NCI-H2171 treated with DMSO at 0.1 percent for 48 hours (cell line): ENCODE results near the gene CDK5RAP1.
"Not testable (repeated sequence)": the region's sequence is repeated elsewhere in the genome, so short reads cannot be mapped to it uniquely, and the experiment has no call there.

ENCODE experiments used
- DNase-seq: peaks from one replicate; lab custom pipeline; 2025; lab: John Stamatoyannopoulos, UW

The CDK5RAP1 gene

DNA sequence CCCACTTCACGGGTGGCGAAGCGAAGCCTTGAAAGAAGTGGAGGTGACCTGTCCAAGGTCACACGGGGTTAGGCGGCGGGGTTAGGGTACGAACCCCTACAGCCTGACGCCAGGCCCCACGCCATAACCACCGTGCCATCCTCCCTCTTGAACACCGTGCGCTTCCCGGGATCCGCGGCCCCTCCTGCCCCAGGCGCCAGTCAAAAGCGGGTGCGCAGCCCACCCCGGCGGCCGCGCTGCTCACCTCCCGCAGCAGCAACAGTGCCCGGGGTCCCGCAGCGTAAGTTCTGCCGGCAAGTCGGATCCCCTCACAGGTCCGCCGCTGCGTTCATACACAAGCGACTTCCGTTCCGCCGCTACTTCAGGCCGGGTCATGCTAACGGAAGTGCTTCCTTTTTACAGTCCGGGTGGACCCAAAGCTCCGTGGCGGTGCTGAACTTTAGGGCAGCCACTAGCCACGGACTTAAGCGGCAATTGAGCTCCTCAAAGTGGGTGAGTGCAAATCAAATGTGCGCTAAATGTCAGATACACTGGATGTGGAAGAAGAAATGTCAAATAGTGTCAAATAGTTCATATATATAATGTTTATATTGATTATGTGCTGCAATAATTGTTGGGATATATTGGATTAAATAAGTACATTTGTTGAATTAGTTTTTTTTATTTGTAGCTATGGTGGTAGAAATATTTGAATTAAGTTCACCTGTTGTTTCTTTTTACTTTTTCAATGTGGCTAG, at the start of gene CDK5RAP1:
CDK5RAP1 (minus strand) TSS at position 336 of the 737 bp plus-strand sequence. CDS start 4,455 bp downstream, outside the sequence.
- peak; percentile 95 for DNase-seq

DNA sequence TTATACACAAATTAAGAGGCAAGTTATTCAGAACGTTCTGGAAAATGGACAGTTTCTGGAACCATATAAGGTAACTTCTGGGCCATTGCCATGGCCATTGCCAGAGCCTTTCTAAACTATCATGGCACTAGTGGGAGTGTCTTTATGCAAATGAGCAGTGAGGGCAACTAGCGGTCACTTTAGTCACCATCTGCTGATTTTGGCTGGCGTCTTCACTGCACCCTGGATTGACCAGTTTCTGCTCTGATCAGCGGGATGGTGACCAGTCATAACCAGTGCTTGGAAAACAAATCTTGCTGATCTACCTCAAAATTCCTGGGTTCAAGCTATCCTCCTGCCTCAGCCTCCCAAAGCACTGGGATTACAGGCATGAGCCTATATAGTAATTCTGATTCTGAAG, 49.5 kb upstream of the CDK5RAP1 start:
- DNase-seq: no peak

GRCh38 chr20:33445881-33446625, 44.7 kb upstream of the CDK5RAP1 start:
- peak; percentile 83 for DNase-seq

DNA sequence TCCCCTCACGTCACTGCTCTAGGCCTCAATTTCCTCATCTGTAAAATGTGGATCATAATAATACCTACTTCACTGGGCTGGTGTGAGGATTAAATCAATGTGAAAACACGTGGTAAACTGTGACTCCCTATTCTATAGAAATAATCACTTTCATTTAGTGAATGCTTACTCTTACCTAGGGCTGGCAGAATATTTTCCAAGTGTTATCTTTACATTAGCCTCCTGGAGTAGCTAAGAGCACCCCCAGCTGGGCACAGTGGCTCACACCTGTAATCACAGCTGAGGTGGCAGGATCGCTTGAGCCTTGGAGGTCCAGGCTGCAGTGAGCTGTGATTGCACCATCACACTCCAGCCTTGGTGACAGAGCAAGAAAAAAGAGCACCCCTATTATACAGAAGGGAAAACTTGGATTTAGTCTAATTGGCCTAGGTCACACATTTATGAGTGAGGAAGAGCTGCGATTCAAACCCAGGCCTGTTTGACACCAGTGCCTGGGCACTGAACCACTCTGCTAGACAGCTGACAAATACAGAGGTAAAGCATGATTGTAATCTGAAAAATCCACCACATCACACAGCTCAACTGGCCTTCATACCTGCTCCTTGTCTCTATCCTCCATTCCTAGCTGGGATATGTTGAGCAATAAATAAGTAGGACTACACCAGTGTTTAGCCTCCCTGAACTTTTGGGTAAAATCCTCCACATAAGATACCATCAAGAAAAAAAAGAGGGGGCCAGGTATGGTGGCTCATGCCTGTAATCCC, 43.7 kb upstream of the CDK5RAP1 start:
- peak; percentile 40 for DNase-seq

DNA sequence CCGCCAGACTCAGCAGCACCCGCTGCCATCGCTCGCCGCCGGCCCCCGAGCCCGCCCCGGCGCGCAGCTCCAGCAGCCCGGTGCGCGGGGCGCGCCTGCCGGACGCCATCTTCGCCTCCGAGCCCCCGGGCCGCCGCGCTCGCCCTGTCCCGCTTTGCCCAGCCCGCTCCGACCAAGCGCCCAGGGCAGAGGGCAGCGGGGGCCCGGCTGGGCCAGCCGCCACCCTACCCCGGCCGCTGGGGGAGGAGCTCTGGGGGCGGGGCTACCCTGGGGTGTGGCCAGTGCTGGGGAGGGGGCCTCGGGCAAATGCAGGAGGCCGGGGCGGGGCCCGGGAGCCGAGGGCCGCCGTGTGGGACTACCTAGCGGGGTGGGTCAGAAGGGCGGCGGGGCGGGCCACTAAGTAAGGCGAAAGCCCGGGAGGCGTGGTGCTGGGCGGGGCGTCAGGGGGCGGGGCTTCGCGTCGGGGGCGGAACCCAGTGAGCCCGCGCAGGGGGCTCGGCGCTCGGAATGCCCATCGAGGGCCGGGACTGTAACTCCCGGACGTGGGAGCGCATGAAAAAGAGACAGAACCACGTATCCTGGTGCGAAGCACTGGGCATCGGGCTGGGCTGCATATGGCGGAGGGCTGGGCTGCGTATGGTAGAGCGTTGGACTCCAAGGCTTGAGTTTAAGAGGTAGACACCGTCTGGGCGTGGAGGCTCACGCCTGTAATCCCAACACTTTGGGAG, 42.4 kb upstream of the CDK5RAP1 start, which contains the start of gene SNTA1:
SNTA1 (minus strand) TSS at position 252 of the 728 bp plus-strand sequence; CDS start at position 109, 143 bp downstream.
- DNase-seq: peak; percentile 94

GRCh38 chr20:33443006-33443511, 41.7 kb upstream of the CDK5RAP1 start:
- peak; percentile 59 for DNase-seq

DNA sequence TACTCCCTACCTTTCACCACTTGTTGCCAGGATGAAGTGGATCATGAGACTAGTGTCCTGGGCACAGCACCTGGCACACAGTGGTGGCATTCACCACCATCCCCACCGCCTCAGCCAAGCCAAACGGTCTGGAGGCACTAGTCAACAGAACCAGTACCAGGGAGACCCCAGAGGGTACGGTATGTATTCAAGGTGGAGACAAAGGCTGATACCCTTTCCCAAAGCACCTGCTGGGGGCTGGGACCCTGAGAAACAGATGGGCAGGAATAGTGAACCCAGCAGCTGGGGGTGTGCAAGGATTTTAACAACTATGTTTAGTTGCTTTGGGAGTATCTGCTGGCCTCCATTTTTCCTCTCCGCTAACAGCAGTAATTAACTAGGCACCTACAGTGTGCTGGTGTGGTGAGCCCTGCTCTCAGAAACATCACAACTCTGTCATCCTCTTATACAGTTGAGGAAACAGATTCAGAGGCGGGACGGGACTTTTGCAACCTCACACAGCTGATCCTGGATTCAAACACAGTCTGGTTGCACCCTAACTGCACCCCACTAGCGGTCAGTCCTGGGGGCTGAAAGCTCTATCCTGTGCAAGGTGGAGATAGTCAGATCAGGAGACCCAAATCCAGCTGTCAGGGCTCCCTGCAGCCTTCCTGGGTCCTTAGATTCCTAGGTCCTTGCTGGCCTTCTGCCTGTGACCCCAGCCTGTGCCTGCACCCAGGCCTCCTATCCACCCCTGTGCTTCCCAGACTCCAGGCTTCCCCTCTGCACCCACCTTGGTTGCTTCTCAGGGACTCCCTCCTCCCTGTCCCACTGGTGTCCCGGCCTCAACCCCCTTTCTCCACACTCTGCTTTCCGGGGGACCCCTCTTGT, 41.1 kb upstream of the CDK5RAP1 start:
- no peak for DNase-seq

DNA sequence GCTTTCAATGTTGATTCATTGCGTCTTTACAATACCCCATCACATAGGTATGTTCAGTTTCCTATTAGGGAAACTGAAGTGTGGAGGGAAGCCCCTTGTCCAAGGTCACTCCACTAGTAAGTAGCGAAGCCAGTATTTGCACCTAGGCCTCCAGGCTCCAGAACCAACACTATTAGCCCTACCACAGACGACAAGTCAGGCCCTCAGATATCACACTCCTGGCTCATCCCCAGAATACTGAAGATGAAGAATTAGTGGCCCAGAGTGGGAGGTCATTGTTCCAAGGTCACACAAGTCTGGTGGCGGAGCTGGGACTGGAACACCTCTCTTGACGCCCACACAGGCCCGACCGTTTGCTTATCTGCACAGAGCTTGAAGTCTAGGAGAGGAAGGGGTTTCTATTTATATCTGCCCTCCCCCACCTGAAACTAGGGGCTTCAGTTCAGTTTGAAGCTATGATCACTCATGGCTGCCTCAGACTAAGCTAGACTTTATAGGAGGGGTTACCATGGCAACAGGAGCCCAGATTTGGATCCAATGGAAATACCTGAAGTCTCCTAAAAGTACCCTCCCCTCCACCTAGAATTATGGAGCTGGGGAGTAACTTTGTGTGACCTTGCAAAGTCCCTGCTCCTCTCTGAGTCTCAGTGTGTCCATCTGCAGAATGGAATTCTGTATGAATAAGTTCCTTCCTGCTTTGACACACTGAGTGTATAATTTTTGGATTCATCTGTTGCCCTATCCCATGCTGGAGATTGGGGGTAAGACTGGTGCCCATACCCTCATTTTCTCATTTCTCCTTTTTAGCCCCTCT, 40.0 kb upstream of the CDK5RAP1 start:
- DNase-seq: no peak

- not testable (repeated sequence) for DNase-seq
Measured at GRCh38 chr20:33440562-33440961, 39.2 kb upstream of the CDK5RAP1 start.

DNA sequence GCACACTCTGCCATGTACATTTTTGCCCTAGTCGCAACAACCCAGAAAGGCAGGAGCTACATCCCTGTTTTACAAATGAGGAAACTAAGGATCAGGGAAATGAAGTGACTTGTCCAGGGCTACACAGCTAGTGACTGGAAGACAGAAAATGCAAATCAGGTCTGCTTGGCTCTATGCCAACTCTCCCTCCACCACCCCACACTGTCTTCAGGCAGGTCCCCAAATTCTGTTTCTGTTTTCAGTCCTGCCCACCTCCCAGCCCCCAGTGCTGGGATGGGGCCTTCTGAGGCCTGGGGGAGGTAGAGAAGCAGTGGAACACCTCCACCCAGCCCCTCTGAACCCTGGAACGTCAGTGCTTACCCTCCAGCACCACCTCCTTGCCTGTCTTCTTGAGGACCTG, 37.2 kb upstream of the CDK5RAP1 start:
- no peak for DNase-seq

GRCh38 chr20:33437141-33437911, 36.0 kb upstream of the CDK5RAP1 start:
- peak; percentile 33 for DNase-seq

GRCh38 chr20:33434434-33434833, 33.1 kb upstream of the CDK5RAP1 start:
- DNase-seq: no peak

DNA sequence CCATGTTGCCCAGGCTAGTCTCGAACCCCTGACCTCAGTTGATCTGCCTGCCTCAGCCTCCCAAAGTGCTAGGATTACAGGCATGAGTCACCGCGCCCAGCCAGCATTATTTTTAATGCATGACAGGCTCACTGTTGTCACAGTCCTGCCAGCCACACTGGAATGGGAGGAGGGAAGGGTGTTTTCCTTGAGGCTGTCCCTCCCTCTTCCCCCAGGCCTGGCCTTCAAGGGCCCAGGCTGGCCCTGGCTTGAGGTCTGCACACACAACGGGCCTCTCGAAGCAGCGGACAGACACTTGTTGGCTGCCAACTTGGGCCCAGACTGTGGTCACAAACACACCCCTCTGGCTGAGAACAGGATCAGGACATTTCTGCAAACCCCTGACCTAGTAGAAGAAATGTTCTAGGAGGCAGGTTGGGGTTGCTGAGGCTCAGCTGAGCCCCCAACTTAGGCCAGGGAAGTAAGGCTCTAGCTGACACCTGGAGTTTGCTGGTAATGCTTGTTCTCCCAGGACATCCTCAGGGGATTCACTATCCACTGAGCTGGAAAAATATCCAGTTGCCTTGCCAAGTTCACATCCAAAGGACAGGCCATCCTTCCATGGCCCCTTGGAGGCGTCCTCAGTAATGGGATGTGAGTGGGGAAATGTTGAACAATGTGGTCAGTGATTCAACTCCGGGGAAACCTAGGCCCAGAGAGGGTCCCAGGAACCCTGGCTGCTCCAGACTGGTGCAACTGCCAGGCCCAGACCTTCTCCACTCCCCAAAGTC, 32.3 kb upstream of the CDK5RAP1 start:
- DNase-seq: peak; percentile 45

GRCh38 chr20:33431797-33432381, 30.6 kb upstream of the CDK5RAP1 start:
- no peak for DNase-seq

DNA sequence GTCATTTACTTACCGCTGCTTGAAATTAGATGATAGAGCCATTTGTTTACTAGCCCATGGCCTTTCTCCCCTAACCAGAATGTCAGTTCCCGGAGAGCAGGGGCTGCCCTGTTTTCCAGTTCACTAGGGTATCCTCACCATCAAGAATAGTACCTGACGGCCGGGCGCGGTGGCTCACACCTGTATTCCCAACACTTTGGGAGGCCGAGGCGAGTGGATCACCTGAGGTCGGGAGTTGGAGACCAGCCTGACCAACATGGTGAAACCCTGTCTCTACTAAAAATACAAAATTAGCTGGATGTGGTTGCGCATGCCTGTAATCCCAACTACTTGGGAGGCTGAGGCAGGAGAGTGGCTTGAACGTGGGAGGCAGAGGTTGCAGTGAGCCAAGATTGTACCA, 22.6 kb upstream of the CDK5RAP1 start:
- not testable (repeated sequence) for DNase-seq

DNA sequence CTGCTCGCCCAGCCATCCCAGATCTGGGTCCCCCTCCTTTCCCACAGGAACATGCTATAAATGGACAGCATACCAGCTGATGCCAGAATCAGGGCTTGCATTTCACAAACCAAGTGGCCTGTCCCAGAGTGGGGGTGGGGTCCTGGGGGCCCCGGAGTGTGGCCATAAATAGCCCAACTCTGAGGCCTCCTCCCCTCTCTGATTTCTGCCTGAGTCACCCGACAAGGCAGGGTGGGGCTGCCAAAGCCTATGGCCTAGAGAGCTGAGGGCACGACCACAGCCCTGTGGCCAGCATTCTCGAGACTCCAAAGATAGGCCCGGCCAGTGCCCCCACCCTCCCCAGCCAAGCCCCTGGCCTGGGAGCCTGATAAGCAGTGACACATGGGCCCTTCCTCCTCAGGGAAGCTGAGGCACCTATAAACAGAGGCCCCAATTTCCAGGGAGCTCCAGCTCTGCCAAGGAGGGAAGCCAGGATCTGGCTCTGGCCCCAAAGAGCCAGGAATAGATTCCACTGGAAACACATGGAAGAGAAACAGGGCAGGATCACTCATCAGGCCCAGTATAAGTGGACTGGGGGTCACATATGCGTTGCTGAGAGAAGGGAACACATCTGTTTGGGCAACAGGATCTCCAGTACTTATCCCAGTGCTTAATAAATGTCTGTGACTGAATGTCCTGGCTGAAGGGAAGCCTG, 22.0 kb upstream of the CDK5RAP1 start:
- DNase-seq: no peak
